Natural killer cell (primary cell): Measurements from ENCODE around the gene UNC5B. TPM values are rescaled to one million over a fixed set of nuclear protein-coding genes. Genes with fewer than 3 reads are reported as not detected.

ENCODE experiments used
- ATAC-seq, 3 donors: fragments of 150-1000 bp in 2 of 3; fragments of 200-7000 bp in 1 of 3; cut with Tn5 transposase; 1 replicate in 1 of 3; 2 replicates in 2 of 3; pipeline ENCODE4 v1.10.0; 2021; ENCODE audit warnings: mild to moderate bottlenecking in 2 of 3, moderate library complexity in 2 of 3
- DNase-seq, 2 donors: peaks; one replicate each; pipeline versions ENCODE4 v3.0.0 to v3.0.0-alpha.2; 2013 to 2021; ENCODE audit warnings: mixed read lengths in 1 of 2
- H3K27ac ChIP-seq: one replicate; pipeline ENCODE4 v1.5.1; 2013; ENCODE audit warnings: mild to moderate bottlenecking, low read length
- H3K27me3 ChIP-seq: one replicate; pipeline ENCODE4 v1.6.1; 2013; ENCODE audit warnings: low read length; ENCODE audit not compliant: control insufficient read depth, insufficient read depth
- H3K36me3 ChIP-seq: one replicate; pipeline ENCODE4 v1.6.1; 2013; ENCODE audit warnings: low read length; ENCODE audit not compliant: control insufficient read depth, insufficient read depth
- H3K4me1 ChIP-seq: one replicate; pipeline ENCODE4 v1.6.1; 2013; ENCODE audit warnings: low read length; ENCODE audit not compliant: control insufficient read depth, insufficient read depth
- H3K4me3 ChIP-seq: one replicate; pipeline ENCODE4 v1.5.1; 2013; ENCODE audit warnings: low read length
- H3K9me3 ChIP-seq: one replicate; pipeline ENCODE4 v1.6.1; 2013; ENCODE audit warnings: low read length; ENCODE audit not compliant: control insufficient read depth, insufficient read depth
- H3K27ac Mint-ChIP-seq, 2 donors: one replicate each; pipeline ENCODE4 v1.8.0; 2022; ENCODE audit warnings: mild to moderate bottlenecking in 2 of 2, mixed read lengths in 2 of 2, moderate library complexity in 1 of 2
- H3K27me3 Mint-ChIP-seq, 2 donors: one replicate each; pipeline ENCODE4 v1.8.0; 2022; ENCODE audit warnings: low read depth in 2 of 2, mixed read lengths in 2 of 2
- H3K36me3 Mint-ChIP-seq: one replicate; pipeline ENCODE4 v1.8.0; 2022; ENCODE audit warnings: mixed read lengths
- H3K4me1 Mint-ChIP-seq, 2 donors: one replicate each; pipeline ENCODE4 v1.8.0; 2022; ENCODE audit warnings: mixed read lengths in 2 of 2
- H3K4me3 Mint-ChIP-seq: one replicate; pipeline ENCODE4 v1.8.0; 2022; ENCODE audit warnings: mild to moderate bottlenecking, moderate library complexity, mixed read lengths
- H3K9me3 Mint-ChIP-seq, 2 donors: one replicate each; pipeline ENCODE4 v1.8.0; 2022; ENCODE audit warnings: mixed read lengths in 2 of 2
- WGBS: methylation state at CpG from one replicate; pipeline ENCODE4 v1.1.7; 2013; ENCODE audit warnings: missing lambda C conversion rate; ENCODE audit not compliant: insufficient coverage; 5-methylcytosine and 5-hydroxymethylcytosine counted together
- intact Hi-C: fragments of 100-400 bp; cut with micrococcal nuclease; formaldehyde crosslinking; loops from one replicate; pipeline ENCODE4 v1.14.2; 2022
- total RNA-seq, 4 donors: library from RNA; stranded (reverse); fragments of 120-200 nt in 1 of 4; gene quantifications; one replicate each; pipeline versions ENCODE4 v1.2.3 to v1.2.4, GENCODE V29; 2013 to 2022
- TF ChIP-seq, protein P1 (sequence below): fragments of 200-600 bp; IDR thresholded peaks from one replicate; pipeline ENCODE4 v1.8.0; 2022; ENCODE audit warnings: antibody characterized with exemption

UNC5B gene
- total RNA-seq, 3 donors from 2014 or later (not counting 1 experiment from before 2014, with no cell fraction given): 0.09 to 0.65 (median 0.09) TPM

DNA sequence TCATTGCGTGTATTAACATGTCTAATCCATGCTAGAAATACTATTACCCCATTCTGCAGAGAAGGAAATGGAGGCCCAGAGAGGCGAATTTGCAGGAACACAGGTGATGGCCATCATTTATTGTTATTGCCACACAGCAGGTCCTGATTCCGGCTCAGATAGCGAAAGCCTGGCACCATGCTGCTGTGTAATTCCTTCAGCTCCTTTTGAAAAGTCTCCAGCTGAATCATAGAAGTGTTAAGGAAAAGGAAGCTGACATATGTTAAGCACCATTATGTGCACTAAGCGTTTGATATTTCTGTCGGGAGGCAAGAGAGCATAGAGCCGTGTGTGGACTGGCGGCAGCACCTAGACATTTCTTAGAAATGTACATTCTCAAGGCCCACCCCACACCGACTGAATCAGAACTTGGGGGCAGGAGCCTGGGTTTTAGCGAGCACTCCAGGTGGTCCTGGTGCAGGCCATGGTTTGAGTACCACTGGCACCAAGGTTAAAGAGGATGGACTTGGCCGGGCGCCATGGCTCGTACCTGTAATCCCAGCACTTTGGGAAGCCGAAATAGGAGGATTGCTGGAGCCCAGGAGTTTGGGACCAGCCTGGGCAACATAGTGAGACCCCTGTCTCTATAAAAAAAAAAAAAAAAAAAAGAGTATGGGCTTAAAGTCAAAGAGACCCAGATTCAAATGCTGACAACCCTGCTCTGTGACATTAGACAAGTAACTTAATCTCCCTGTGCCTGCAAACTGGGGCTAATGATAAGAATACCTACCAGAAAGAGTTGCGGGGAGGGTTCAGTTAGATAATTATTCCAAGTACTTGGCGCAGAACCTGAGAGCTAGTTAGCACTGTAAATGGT lies 52.2 kb downstream of the UNC5B start:
- no peak overlapping the region for H3K4me3 ChIP-seq
- 92% methylated on average over 16 of the region's 16 CpGs for WGBS
- H3K27ac Mint-ChIP-seq: no peak overlapping the region
- no peak for ATAC-seq
- intact Hi-C loops: no loop called here
- H3K4me1 ChIP-seq: no peaks in the 10 kb centered on the region
- H3K27me3 ChIP-seq: no peaks in the 10 kb centered on the region
- no peaks in the 10 kb centered on the region for H3K9me3 Mint-ChIP-seq
- H3K36me3 Mint-ChIP-seq: no peaks in the 10 kb centered on the region
- H3K9me3 ChIP-seq: no peaks in the 10 kb centered on the region
- no peak for DNase-seq
- H3K27me3 Mint-ChIP-seq: peaks cover 0 to 1% of the 10 kb centered on the region in 2 donors
- no peaks in the 10 kb centered on the region for H3K4me1 Mint-ChIP-seq
- no peak overlapping the region for H3K27ac ChIP-seq
- TF ChIP-seq, protein P1, sequence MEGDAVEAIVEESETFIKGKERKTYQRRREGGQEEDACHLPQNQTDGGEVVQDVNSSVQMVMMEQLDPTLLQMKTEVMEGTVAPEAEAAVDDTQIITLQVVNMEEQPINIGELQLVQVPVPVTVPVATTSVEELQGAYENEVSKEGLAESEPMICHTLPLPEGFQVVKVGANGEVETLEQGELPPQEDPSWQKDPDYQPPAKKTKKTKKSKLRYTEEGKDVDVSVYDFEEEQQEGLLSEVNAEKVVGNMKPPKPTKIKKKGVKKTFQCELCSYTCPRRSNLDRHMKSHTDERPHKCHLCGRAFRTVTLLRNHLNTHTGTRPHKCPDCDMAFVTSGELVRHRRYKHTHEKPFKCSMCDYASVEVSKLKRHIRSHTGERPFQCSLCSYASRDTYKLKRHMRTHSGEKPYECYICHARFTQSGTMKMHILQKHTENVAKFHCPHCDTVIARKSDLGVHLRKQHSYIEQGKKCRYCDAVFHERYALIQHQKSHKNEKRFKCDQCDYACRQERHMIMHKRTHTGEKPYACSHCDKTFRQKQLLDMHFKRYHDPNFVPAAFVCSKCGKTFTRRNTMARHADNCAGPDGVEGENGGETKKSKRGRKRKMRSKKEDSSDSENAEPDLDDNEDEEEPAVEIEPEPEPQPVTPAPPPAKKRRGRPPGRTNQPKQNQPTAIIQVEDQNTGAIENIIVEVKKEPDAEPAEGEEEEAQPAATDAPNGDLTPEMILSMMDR: no peak
- H3K4me3 Mint-ChIP-seq: no peak overlapping the region
- no peaks in the 10 kb centered on the region for H3K36me3 ChIP-seq

DNA sequence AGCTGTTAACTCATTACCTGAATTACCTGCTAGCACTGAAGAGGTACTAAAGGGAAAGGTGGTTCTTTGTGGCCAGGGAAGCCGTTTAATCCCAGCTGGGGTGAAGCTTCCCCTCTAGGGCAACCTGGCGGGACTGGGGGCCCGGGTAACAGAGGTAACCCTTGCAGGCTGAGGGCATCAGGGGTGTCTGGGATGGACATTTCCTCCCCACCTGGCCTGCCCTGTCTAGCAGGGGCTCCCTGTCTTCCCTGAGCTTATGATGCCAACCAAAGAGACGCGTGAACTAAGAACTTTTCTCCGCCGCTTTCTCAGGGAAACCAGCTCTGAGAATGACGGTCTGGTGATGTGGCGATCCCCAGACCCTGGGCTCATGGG lies 52.8 kb downstream of the UNC5B start:
- Histone ChIP-seq H3K4me1 (no peaks in the 10 kb centered on the region), H3K9me3 (no peaks in the 10 kb centered on the region), H3K27ac (no peak overlapping the region), H3K36me3 (no peaks in the 10 kb centered on the region), H3K27me3 (no peaks in the 10 kb centered on the region), H3K4me3 (no peak overlapping the region)
- Mint-ChIP-seq H3K27ac (no peak overlapping the region), H3K9me3 (no peaks in the 10 kb centered on the region), H3K4me1 (no peaks in the 10 kb centered on the region), H3K36me3 (no peaks in the 10 kb centered on the region), H3K4me3 (no peak overlapping the region), H3K27me3 (peaks cover 0 to 2% of the 10 kb centered on the region in 2 donors)
- TF ChIP-seq, protein P1: no peak
- DNase-seq (no peak), ATAC-seq (no peak)
- intact Hi-C loops: no loop called here
- 90% methylated on average over 9 of the region's 9 CpGs for WGBS

DNA sequence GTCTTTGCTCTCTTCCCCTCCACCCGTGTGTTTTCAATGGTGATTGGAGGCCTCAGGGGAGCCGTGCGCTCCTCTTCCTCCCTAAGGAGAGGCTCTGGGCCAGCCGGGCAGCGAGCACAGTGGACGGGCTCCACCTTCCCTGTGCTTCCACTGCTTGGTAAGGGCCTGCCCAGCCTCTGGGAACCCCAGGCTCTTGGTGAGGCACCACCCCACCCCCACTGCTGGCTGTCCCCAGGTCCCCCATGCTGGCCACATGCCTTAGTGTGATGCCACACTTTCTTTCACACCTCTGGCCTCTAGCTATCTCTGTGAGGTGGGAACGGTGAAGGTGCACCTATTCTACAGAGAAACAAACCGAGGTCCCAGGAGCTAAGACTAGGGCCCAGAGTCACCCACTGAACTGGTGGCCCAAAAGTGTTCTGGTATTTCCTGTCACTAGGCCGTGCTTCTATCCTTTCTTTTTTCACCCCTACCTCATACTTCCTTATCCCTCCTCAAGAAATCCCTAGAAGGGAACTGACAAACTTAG lies 53.3 kb downstream of the UNC5B start:
- Histone ChIP-seq H3K36me3 (no peaks in the 10 kb centered on the region), H3K27me3 (no peaks in the 10 kb centered on the region), H3K4me3 (no peak overlapping the region), H3K9me3 (no peaks in the 10 kb centered on the region), H3K4me1 (no peaks in the 10 kb centered on the region), H3K27ac (no peak overlapping the region)
- Mint-ChIP-seq H3K9me3 (no peaks in the 10 kb centered on the region), H3K4me1 (no peaks in the 10 kb centered on the region), H3K36me3 (no peaks in the 10 kb centered on the region), H3K27me3 (peaks cover 0 to 2% of the 10 kb centered on the region in 2 donors), H3K4me3 (no peak overlapping the region), H3K27ac (no peak overlapping the region)
- DNase-seq (no peak), ATAC-seq (no peak)
- WGBS: 88% methylated on average over 9 of the region's 9 CpGs
- TF ChIP-seq, protein P1: no peak
- intact Hi-C loops: no loop called here
